HS-27A (cell line): ENCODE measurements around the gene MYT1.

Experiments used
- DNase-seq: peaks from one replicate; pipeline ENCODE4 v3.0.0-alpha.2; 2012; ENCODE audit warnings: low read depth, missing footprints

MYT1 gene

GRCh38 chr20:64140061-64140931 lies 24.0 kb upstream of the MYT1 start:
- DNase-seq = no peak

GRCh38 chr20:64140956-64141355 lies 23.3 kb upstream of the MYT1 start:
- no peak for DNase-seq

- DNase-seq = no peak
These were observed 21.7 kb upstream of the MYT1 start for GRCh38 chr20:64142590-64142989.

- no peak for DNase-seq
These were observed 21.0 kb upstream of the MYT1 start for GRCh38 chr20:64143018-64143801.

GRCh38 chr20:64144144-64144912 lies 19.9 kb upstream of the MYT1 start:
- DNase-seq = no peak

- DNase-seq = no peak
These were observed 18.6 kb upstream of the MYT1 start for GRCh38 chr20:64145458-64146300.

- DNase-seq = no peak
These were observed 17.8 kb upstream of the MYT1 start for GRCh38 chr20:64146301-64146935.

GRCh38 chr20:64146936-64147477 lies 17.2 kb upstream of the MYT1 start:
- no peak for DNase-seq

- no peak for DNase-seq
These were observed 15.7 kb upstream of the MYT1 start for GRCh38 chr20:64148581-64148980.

GRCh38 chr20:64149141-64149540 lies 15.1 kb upstream of the MYT1 start:
- DNase-seq = no peak

GRCh38 chr20:64149809-64150560 lies 14.3 kb upstream of the MYT1 start:
- no peak for DNase-seq

- DNase-seq = no peak
These were observed 13.3 kb upstream of the MYT1 start for GRCh38 chr20:64150756-64151632.

- DNase-seq = no peak
These were observed 12.4 kb upstream of the MYT1 start for GRCh38 chr20:64151633-64152530.

- no peak for DNase-seq
These were observed 11.3 kb upstream of the MYT1 start for GRCh38 chr20:64152906-64153305.

GRCh38 chr20:64153410-64153809 lies 10.8 kb upstream of the MYT1 start:
- no peak for DNase-seq

GRCh38 chr20:64153861-64154589 lies 10.2 kb upstream of the MYT1 start:
- DNase-seq = no peak

- DNase-seq = no peak
These were observed 9.5 kb upstream of the MYT1 start for GRCh38 chr20:64154590-64155257.
